K562 (cell line): ENCODE measurements around the gene CXorf65. TPM values are rescaled to one million over a fixed set of nuclear protein-coding genes. Genes with fewer than 3 reads are reported as not detected.
A peak's percentile ranks its signal among the peaks of the same experiment; 100 is the strongest.

Experiments
- BRF1 ChIP-seq: IDR thresholded peaks from 3 replicates; pipeline ENCODE4 v1.6.1; 2011; ENCODE audit warnings: borderline replicate concordance, mild to moderate bottlenecking; ENCODE audit not compliant: insufficient read length; ENCODE audit errors: extremely low read depth
- IRF1 ChIP-seq: sonication (generic); formaldehyde crosslinking; IDR thresholded peaks from 2 replicates; pipeline ENCODE4 v1.8.0; 2022; ENCODE audit warnings: missing genetic modification reagents, mild to moderate bottlenecking, borderline replicate concordance
- PCBP1 ChIP-seq: fragments of 200-400 bp; formaldehyde crosslinking; IDR thresholded peaks from 2 replicates; pipeline ENCODE4 v1.6.1; 2018; ENCODE audit warnings: mild to moderate bottlenecking, low read depth, low read length; ENCODE audit not compliant: poor library complexity, severe bottlenecking
- PPARD ChIP-seq: fragments of 250-450 bp; sonication (Bioruptor Pico); IDR thresholded peaks from 2 replicates; pipeline ENCODE4 v1.8.0; 2022; ENCODE audit warnings: inconsistent platforms, mild to moderate bottlenecking, moderate library complexity
- PREB ChIP-seq: sonication (generic); formaldehyde crosslinking; IDR thresholded peaks from 2 replicates; pipeline ENCODE4 v1.8.1; 2023; ENCODE audit warnings: mild to moderate bottlenecking, missing genetic modification reagents
- ZHX1 ChIP-seq: fragments of 150-350 bp; conservative IDR thresholded peaks from 2 replicates; pipeline ENCODE4 v1.6.1; 2014; ENCODE audit warnings: low read length
- ZNF592 ChIP-seq: fragments of 450-650 bp; IDR thresholded peaks from 2 replicates; pipeline ENCODE4 v1.6.1; 2017; ENCODE audit warnings: antibody characterized with exemption, mild to moderate bottlenecking
- polyA plus RNA-seq, 8 experiments: library from polyadenylated mRNA; depleted of rRNA in 4 of 8; stranded (reverse) in 5 of 8; unstranded in 3 of 8; fragments of >200 nt; fragmentation: Nextera tagmentation in 2 of 8; fragmentation: Illumina TruSeq in 1 of 8; extraction: Ambion mirVana in 2 of 8; extraction: Trizol in 1 of 8; gene quantifications; 2 replicates each; pipeline versions ENCODE4 v1.2.1 to v1.2.3, GENCODE V29; 2011 to 2014; ENCODE audit warnings: inconsistent platforms in 1 of 8, missing spikeins in 1 of 8
- total RNA-seq, 7 experiments: library from RNA; depleted of rRNA in 6 of 7; stranded (reverse); fragments of >200 nt in 6 of 7; fragmentation: Illumina TruSeq in 2 of 7; extraction: Trizol in 2 of 7; gene quantifications; 2 replicates each; pipeline versions ENCODE4 v1.2.1 to v1.2.3, GENCODE V29; 2011 to 2021; ENCODE audit warnings: low replicate concordance in 1 of 7

The CXorf65 gene
- total and polyA plus RNA-seq, 9 of the 15 experiments (the other 6 are each of a cell fraction or from before 2014, with no cell fraction given): 1.4 to 8.4 (median 2.9) TPM

GRCh38 chrX:71103110-71103983 lies 3.2 kb downstream of the CXorf65 start (continued):
- TF ChIP-seq IRF1 (CRISPR knock-in tag) (no peak), PPARD (no peak), ZHX1 (no peak), PREB (CRISPR knock-in tag) (no peak), PCBP1 (no peak), BRF1 (no peak), ZNF592 (peak; percentile 50; the same call in 1 of the 2 replicates)
